ENCODE results near the gene GZMB. TPM values are rescaled to one million over a fixed set of nuclear protein-coding genes. Genes with fewer than 3 reads are reported as not detected.

Gene GZMB
- total and polyA plus RNA-seq, 2 donors (not counting 3 experiments of a cell fraction or from before 2014, with no cell fraction given): not detected

DNA sequence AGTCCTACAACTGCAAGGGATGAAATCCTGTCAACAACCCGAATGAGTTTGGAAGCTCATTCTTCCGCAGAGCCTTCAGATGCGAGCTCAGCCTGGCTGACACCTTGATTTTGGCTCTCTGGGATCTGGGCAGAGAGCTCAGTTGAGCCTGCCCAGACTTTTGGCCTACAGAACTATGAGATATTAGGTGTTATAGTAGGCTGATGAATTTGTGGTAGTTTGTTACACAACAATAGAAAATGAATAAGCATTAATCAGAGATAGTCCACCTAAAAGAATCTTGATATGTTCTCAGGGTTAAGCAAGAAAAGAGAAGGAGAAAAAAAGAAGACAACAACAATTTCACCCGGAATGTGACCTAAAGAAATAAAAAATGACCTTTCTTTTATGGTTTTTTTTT is 30.4 kb upstream of the GZMB start:
- intact Hi-C loops (cut with micrococcal nuclease): no loop called here
- TF ChIP-seq POLR2AphosphoS5 (IDR thresholded peaks at IDR 0.05; ENCODE audit: insufficient read depth, low read depth, low read length) (no peak), MAX (IDR thresholded peaks at IDR 0.05; ENCODE audit: insufficient read depth, insufficient read length) (no peak), GATA2 (IDR thresholded peaks at IDR 0.05; ENCODE audit: insufficient read depth, insufficient read length, low read depth, low read length) (no peak), MYC (IDR thresholded peaks at IDR 0.05; ENCODE audit: low read depth, low read length) (no peak)
- dilution Hi-C loops (cut with MboI; ENCODE audit: extremely low pct_ligation_motif_present, low sequenced_read_pairs): no loop called here
- Histone ChIP-seq H2AFZ (ENCODE audit: low read depth, low read length) (no peak overlapping the region), H3K4me1 (ENCODE audit: control insufficient read depth, extremely low read depth, insufficient read depth, low read length) (no peaks in the 10 kb centered on the region), H3K36me3 (ENCODE audit: control insufficient read depth in 2 of 2, extremely low read depth in 1 of 2, insufficient read depth in 2 of 2, low read length in 2 of 2) (no peaks in the 10 kb centered on the region), H3K9ac (replicated peaks; ENCODE audit: extremely low read depth, insufficient read depth, low read length) (no peak overlapping the region), H3K27me3 (ENCODE audit: control insufficient read depth in 2 of 2, insufficient read depth in 2 of 2, low read length in 2 of 2) (no peaks in the 10 kb centered on the region), H3K9me1 (replicated peaks; ENCODE audit: control insufficient read depth, extremely low read depth, insufficient read depth, low read length) (no peaks in the 10 kb centered on the region), H4K20me1 (replicated peaks; ENCODE audit: control insufficient read depth, extremely low read depth, insufficient read depth, low read length) (no peaks in the 10 kb centered on the region), H3K27ac (ENCODE audit: insufficient read depth, low read depth, low read length) (no peak overlapping the region), H3K4me3 (replicated peaks in 1 of 3; ENCODE audit: insufficient read depth in 1 of 3, low read depth in 1 of 3, low read length in 3 of 3) (no peak overlapping the region), H3K9me3 (replicated peaks; ENCODE audit: control insufficient read depth, insufficient read depth, low read length) (no peaks in the 10 kb centered on the region), H3K4me2 (ENCODE audit: insufficient read depth, low read length) (no peak overlapping the region), H3K79me2 (ENCODE audit: control insufficient read depth, insufficient read depth, low read length) (no peaks in the 10 kb centered on the region)
- BruUV-seq (replicated peaks): no TSS peak
- POLR2A ChIA-PET: no interaction called here
- CTCF ChIA-PET: interaction anchor here (0.7 to 1.9 kb wide), 2 partner anchors 10 to 46 kb away, joined by 4 read pairs; no protein-coding TSS in a partner anchor
- FAIRE-seq (no peak), DNase-seq (ENCODE audit: low read depth, low spot score) (no peak)

DNA sequence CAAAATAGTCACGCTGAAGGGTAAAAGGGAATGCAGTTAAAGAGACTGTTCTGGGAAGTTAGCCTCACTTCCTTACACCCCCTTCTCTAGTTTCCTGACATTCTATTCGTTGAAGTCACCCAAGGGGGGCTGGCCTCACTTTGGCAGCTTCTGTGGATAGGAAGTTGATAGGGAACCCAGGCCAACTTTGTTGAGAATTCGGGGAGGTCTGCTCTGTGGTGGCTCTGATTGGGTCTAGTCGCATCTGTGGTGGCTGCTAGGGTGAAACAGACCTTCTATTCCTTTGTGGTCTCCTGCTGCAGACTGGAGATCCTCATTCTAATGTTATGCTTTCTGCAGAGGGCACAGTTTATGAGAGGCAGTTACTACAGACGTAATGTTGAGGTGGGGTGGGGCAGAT is 28.8 kb upstream of the GZMB start:
- DNase-seq (ENCODE audit: low read depth, low spot score): no peak
- H4K20me1 ChIP-seq (replicated peaks; ENCODE audit: control insufficient read depth, extremely low read depth, insufficient read depth, low read length): no peaks in the 10 kb centered on the region
- no peak overlapping the region for H3K4me3 ChIP-seq (replicated peaks in 1 of 3; ENCODE audit: insufficient read depth in 1 of 3, low read depth in 1 of 3, low read length in 3 of 3)
- no peaks in the 10 kb centered on the region for H3K9me1 ChIP-seq (replicated peaks; ENCODE audit: control insufficient read depth, extremely low read depth, insufficient read depth, low read length)
- no TSS peak for BruUV-seq (replicated peaks)
- no peaks in the 10 kb centered on the region for H3K36me3 ChIP-seq (ENCODE audit: control insufficient read depth in 2 of 2, extremely low read depth in 1 of 2, insufficient read depth in 2 of 2, low read length in 2 of 2)
- ChIA-PET POLR2A (no interaction called here), CTCF (interaction anchor here (1.9 kb wide), 1 partner anchor 47 kb away, joined by 4 read pairs; no protein-coding TSS in a partner anchor)
- no peaks in the 10 kb centered on the region for H3K4me1 ChIP-seq (ENCODE audit: control insufficient read depth, extremely low read depth, insufficient read depth, low read length)
- no peak overlapping the region for H3K9ac ChIP-seq (replicated peaks; ENCODE audit: extremely low read depth, insufficient read depth, low read length)
- H3K9me3 ChIP-seq (replicated peaks; ENCODE audit: control insufficient read depth, insufficient read depth, low read length): no peaks in the 10 kb centered on the region
- no peak overlapping the region for H3K27ac ChIP-seq (ENCODE audit: insufficient read depth, low read depth, low read length)
- no peaks in the 10 kb centered on the region for H3K27me3 ChIP-seq (ENCODE audit: control insufficient read depth in 2 of 2, insufficient read depth in 2 of 2, low read length in 2 of 2)
- H3K4me2 ChIP-seq (ENCODE audit: insufficient read depth, low read length): no peak overlapping the region
- FAIRE-seq: no peak
- intact Hi-C loops (cut with micrococcal nuclease): no loop called here
- H3K79me2 ChIP-seq (ENCODE audit: control insufficient read depth, insufficient read depth, low read length): no peaks in the 10 kb centered on the region
- dilution Hi-C loops (cut with MboI; ENCODE audit: extremely low pct_ligation_motif_present, low sequenced_read_pairs): no loop called here
- TF ChIP-seq POLR2AphosphoS5 (IDR thresholded peaks at IDR 0.05; ENCODE audit: insufficient read depth, low read depth, low read length): no peak
- TF ChIP-seq MAX (IDR thresholded peaks at IDR 0.05; ENCODE audit: insufficient read depth, insufficient read length): no peak
- no peak for TF ChIP-seq FOS (IDR thresholded peaks at IDR 0.05; ENCODE audit: borderline replicate concordance, insufficient read depth, low read length)
- TF ChIP-seq GATA2 (IDR thresholded peaks at IDR 0.05; ENCODE audit: insufficient read depth, insufficient read length, low read depth, low read length): no peak
- TF ChIP-seq, protein P1, sequence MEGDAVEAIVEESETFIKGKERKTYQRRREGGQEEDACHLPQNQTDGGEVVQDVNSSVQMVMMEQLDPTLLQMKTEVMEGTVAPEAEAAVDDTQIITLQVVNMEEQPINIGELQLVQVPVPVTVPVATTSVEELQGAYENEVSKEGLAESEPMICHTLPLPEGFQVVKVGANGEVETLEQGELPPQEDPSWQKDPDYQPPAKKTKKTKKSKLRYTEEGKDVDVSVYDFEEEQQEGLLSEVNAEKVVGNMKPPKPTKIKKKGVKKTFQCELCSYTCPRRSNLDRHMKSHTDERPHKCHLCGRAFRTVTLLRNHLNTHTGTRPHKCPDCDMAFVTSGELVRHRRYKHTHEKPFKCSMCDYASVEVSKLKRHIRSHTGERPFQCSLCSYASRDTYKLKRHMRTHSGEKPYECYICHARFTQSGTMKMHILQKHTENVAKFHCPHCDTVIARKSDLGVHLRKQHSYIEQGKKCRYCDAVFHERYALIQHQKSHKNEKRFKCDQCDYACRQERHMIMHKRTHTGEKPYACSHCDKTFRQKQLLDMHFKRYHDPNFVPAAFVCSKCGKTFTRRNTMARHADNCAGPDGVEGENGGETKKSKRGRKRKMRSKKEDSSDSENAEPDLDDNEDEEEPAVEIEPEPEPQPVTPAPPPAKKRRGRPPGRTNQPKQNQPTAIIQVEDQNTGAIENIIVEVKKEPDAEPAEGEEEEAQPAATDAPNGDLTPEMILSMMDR (IDR thresholded peaks at IDR 0.05; ENCODE audit: extremely low read depth in 1 of 2, insufficient read depth in 1 of 2, low read depth in 1 of 2, low read length in 2 of 2): no peak
- no peak for TF ChIP-seq EZH2 (IDR thresholded peaks at IDR 0.05; ENCODE audit: borderline replicate concordance, low read depth, low read length, severe bottlenecking)
- no peak for TF ChIP-seq MYC (IDR thresholded peaks at IDR 0.05; ENCODE audit: low read depth, low read length)
- no peak for TF ChIP-seq POLR2A (IDR thresholded peaks at IDR 0.05; ENCODE audit: low read depth, low read length)
- TF ChIP-seq JUN (IDR thresholded peaks at IDR 0.05; ENCODE audit: borderline replicate concordance, insufficient read depth, insufficient read length, low read depth): no peak
- H2AFZ ChIP-seq (ENCODE audit: low read depth, low read length): no peak overlapping the region
